GM21390 (cell line): Measurements from ENCODE around the gene TMEM115.
A peak's percentile ranks its signal among the peaks of the same experiment; 100 is the strongest.

ENCODE experiments used
- ATAC-seq: cut with Tn5 transposase; IDR thresholded peaks from one replicate; pipeline ENCODE4 v1.9.1; 2021; ENCODE audit not compliant: unreplicated experiment

TMEM115 gene

DNA sequence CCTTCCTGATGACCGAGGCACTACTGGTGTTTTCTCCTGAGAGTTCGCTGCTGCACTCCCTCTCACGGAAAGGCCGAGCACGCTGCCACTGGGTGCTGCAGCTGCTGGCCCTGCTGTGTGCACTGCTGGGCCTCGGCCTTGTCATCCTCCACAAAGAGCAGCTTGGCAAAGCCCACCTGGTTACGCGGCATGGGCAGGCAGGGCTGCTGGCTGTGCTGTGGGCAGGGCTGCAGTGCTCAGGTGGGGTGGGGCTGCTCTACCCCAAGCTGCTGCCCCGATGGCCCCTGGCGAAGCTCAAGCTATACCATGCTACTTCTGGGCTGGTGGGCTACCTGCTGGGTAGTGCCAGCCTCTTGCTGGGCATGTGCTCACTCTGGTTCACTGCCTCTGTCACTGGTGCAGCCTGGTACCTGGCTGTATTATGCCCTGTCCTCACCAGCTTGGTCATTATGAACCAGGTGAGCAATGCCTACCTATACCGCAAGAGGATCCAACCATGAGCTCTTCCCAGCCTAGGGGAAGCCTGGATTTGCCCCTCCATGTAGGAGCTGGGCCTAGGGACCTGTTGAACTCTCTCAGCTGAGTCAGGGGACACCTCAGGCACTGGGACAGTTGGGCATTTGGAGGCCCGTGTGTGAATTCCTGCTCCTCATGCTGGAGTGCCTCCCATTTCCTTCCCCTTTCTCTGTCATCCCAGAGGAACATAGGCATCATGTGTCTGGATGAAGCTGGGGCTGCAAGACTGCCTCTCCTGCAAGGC, 5.9 kb downstream of the TMEM115 start:
- no peak for ATAC-seq

DNA sequence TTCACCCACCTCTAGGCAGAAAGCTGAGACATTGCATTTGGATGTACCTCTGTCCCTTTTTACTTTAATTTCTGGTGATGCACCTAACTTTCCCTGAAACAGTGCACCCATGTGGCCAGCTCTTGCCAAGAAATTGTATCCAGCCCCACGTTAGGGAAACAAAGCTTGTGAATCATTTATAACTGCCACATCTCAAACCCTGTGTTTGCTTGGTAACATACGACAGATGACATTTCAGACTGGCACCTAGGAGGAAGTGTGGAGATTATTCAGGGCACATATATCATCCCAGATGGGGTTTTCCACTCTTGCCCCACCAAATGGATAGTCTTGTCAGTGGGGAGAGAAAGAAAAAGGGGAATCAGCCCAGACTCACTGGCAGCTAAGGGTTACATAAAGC, 6.5 kb downstream of the TMEM115 start:
- no peak for ATAC-seq

DNA sequence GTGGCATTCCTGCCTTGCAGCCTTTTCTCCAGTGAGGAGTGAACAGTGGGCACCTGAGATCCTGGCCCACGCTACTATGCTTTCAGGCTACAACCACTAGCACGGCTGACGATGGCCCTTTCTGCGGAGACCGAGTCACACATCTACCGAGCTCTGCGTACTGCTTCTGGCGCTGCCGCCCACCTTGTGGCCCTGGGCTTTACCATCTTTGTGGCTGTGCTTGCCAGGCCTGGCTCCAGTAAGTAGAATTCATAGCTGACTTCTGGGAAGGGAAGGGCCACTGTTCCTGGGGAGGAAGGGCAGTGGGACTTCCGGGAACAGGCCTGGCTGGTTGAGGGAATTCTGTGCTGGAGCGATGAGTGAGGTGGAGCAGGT, 8.0 kb downstream of the TMEM115 start:
- no peak for ATAC-seq

DNA sequence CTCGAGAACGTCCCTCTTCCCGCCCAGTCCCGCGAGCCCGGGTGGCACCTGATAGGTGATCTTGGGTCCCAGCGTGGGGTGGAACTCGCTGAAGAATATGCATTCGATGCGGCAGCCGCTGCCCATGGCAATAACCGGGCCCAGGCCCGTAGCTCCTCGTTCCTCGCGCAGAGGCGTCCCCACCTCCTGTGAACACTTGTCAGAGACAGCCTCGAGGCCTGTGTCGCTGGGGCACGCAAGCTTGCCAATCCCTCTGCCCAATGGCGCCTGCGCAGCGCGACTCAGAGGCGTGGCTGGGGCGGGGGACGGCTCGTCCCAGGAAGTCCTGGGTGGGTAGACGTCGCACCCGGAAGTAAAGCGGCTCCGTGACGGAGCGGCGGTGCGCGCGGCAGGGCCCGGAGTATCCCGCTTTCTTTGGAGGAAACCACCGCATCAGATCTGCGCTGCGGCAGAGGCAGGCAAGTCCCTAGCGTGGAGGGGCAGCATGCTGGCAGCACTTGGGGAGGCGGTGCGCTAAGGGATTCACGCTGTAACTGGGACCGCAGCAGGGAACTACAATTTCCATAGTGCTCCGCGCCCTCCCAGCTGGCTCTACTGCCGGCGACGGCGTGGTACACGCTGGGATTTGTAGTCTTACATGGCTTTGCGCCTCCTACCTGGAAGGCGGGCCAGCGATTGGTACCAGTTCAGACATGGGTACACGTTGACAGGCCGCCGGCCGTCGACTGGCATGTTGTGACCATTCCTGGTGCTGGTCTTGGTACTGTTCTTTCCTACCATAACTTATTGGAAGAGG, 8.6 kb downstream of the TMEM115 start, which contains the start of the genes CYB561D2 and NPRL2:
TSS of gene CYB561D2 (plus strand) at position 336 of the 796 bp plus-strand sequence. CDS start 572 bp downstream, outside the sequence.
TSS of gene NPRL2 (minus strand) at position 249 of the 796 bp plus-strand sequence. CDS start at position 126, 123 bp downstream.
- peak; percentile 83 for ATAC-seq

DNA sequence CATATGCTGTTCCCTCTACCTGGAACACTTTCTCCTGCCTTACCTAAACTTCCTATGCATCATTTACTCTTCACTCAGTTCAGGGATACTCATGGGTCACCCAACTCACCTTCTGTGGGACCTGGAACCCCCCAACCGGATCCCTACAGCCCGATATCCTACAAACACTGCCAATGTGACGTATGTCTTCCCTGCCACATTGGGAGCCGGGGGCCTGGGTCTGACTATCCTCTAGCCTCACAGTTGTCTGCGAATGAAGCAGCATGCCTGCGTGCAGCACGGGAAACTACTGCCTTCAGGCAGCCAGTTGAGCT, 9.2 kb downstream of the TMEM115 start:
- ATAC-seq: no peak

DNA sequence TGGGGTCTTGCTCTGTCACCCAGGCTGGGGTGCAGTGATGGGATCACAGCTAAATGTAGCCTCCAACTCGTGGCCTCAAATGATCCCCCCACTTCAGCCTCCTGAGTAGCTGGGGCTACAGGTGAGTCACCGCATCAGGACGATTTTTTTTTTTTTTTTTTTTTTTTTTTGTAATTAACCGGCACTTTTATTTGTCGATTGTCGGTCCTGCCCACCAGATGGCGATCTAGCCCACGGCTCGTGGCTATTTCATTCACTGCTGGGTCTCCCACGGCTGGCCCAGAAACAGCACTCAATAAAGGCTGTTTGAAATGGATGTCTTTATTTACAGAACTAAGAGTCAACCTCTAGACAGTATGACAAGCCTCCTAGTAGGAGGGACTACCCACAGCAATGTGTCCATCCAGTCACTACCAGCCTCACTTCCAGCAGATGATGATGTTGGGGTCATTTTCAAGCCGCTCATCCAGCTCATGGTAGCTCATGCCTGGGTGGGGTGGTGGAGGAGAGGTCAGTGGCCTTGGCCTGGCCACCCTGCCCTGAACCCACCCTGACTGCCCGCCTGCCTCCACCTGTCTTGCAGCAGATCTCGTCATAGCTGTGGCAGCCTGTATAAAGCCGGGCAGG, 12.0 kb downstream of the TMEM115 start:
- ATAC-seq: no peak

DNA sequence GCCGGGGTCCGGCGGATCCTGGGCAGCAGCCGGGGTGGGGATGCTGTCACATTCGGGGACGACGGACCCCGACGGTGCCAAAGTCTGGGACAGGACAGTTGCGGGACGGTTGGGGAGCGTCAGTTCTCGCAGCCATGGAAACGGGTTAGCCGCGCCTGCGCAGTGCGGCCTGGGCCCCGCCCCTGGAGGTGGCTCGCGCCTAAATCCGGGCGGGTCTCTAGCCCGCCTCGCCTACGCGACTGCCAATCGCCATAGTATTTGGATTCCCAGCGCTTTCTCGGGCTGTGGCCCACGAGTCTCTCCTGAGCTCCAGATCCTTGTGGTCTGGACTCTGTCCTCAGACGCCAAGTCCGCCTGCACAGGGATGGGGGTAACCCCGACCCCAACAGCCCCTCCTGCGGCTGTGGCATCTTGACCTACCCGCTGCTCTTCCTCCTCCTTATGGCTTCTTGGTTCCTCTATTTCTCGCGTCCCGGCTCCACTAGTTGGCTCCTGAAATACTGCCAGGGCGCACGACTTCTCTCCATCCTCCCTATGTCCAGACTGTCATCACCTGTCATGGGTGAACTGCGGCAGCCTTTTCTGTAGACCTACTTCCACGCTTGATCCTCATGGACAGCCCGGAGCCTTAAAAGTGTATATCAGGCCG, 13.6 kb downstream of the TMEM115 start, which contains the start of gene ZMYND10:
TSS of gene ZMYND10 (minus strand) at position 147 of the 649 bp plus-strand sequence. CDS start 153 bp downstream, outside the sequence.
- ATAC-seq: no peak

DNA sequence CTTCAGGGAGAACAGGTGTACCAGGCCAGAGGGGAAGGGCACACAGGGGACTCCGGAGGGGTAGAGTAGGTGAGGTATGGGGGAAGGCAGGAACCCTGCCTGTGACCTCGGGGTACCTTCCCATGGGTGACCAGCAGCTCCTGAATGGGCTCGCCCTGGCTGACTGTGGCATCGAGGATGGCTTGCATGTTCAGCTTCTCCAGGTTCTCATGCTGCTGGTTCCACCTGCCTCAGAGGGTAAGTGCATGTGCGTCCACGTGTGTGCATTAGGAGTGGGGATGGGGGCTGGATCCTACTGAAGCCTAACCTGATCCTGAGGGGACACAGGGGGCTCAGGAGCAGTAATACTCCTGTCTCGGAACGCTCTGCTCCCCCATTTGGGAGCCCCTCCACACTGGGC, 14.3 kb downstream of the TMEM115 start:
- no peak for ATAC-seq

DNA sequence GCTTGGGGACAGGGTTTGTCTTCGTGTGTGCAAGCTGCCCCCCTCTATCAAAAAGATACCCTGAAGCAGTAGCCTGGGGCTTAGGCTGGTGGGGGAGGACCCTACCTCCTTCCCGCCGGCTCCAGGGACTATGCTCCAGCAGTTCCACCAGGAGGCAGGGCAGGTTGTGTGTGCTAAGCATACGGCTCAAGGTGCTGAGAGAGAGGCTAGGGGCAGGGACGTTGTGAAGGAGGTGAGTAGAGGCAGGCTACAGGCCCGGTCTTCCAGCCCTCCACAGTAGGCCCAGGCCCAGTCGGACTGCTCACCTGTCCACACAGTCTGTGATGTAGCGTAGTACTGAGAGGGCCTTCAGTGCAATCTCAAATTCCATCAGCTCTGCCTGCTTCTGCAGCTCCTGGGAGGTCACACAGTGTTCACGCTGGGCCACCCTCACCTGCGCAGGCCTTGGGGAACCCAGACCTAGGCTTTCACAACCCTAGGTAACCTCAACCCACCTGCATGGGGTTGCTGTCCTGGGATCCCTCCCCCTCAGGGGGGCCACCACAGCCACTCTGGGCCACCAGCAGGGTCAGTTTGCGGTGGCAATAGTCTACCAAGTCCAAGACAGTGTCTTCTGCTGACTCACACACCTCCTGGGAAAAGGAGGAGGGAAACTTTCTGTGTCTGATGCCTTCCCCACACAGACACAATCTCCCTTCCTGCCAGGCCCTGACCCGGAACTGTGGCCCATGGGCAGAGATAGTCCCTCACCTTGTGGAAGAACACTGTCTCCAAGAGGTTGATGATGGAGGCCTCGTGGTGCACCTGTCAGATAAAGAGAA, 16.3 kb downstream of the TMEM115 start:
- ATAC-seq: no peak

DNA sequence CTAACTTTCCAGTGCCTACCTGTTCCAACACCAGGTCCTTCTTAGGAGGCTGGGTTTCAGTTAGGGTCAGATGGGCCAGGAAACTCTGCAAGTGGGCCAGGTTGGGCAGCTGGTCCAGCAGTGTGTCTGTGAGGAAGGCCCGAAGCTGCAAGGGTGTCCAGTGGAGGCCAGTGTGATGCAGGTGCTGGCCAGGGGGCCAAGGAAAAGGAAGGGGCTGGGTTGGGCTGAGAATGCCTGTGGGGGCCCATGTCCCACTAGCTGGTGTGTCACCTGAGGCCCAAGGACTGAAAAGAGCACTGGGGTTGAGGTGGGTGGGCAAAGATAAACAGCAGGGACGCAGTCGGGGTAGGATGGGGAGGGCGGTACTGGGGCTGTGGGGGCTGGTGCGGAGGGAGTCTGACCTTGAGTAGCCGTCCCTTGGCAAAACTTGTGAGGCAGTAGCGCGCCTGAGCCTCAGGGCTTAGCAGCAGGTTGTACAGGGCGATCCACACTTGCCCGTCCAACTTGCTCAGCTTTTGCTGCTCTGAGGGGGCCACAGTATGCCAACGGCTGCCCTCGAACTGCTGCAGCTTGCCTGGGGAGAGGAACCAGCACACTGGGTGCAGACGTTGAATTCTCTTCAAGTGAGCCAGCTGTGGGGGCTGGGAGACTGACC, 17.2 kb downstream of the TMEM115 start:
- no peak for ATAC-seq

DNA sequence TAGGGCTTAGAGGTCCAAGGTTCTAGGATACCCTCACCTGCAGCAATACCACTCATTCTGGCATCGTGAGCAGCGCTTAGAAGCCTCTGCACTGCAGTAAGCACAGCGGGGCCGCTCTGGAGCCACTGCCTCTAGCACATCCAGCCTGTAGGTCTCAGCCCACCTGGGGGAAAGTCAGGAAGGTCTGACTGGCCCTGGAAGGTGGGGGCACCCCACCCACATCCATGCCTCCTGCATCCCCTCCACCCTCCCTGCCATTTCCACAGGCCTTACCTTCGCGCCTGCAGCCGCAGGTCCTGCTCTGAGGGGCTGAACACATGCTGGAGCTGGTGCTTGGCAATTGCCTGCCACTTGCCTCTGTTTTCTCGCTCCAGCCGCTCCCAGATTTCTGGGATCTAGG, 17.8 kb downstream of the TMEM115 start:
- no peak for ATAC-seq

DNA sequence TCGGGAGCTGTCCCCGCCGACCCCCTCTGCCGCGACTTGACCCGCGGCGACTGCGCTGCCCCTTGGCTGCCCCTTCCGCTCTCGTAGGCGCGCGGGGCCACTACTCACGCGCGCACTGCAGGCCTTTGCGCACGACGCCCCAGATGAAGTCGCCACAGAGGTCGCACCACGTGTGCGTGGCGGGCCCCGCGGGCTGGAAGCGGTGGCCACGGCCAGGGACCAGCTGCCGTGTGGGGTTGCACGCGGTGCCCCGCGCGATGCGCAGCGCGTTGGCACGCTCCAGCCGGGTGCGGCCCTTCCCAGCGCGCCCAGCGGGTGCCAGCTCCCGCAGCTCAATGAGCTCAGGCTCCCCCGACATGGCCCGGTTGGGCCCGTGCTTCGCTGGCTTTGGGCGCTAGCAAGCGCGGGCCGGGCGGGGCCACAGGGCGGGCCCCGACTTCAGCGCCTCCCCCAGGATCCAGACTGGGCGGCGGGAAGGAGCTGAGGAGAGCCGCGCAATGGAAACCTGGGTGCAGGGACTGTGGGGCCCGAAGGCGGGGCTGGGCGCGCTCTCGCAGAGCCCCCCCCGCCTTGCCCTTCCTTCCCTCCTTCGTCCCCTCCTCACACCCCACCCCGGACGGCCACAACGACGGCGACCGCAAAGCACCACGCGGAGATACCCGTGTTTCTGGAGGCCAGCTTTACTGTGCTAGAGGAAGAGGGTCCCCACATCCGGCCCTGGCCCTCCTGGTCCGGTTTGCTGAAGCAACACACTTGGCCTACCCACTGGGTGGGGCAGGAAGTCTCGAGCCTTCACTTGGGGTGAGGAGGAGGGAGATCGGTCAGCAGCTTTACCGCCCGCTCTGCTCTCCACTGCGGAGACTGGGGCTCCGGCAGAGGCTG, 18.6 kb downstream of the TMEM115 start, which contains the start of gene RASSF1:
TSS of gene RASSF1 (minus strand) at position 389 of the 882 bp plus-strand sequence. CDS start at position 358, 31 bp downstream.
- ATAC-seq: peak; percentile 28

DNA sequence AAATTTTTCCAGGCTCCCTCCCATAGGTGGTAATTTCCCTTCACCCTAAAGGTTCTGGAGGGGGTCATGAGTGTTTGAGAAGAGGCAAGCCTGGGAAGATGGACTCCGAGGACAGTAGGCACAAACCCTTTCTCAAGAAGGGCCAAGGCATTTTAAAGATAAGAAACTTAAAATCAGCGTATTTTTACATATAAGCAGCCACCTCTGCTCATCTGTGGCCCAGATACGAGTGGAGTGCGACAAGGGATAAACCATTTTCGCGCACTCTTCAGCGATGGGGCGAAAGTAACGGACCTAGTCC, 19.2 kb downstream of the TMEM115 start:
- no peak for ATAC-seq

DNA sequence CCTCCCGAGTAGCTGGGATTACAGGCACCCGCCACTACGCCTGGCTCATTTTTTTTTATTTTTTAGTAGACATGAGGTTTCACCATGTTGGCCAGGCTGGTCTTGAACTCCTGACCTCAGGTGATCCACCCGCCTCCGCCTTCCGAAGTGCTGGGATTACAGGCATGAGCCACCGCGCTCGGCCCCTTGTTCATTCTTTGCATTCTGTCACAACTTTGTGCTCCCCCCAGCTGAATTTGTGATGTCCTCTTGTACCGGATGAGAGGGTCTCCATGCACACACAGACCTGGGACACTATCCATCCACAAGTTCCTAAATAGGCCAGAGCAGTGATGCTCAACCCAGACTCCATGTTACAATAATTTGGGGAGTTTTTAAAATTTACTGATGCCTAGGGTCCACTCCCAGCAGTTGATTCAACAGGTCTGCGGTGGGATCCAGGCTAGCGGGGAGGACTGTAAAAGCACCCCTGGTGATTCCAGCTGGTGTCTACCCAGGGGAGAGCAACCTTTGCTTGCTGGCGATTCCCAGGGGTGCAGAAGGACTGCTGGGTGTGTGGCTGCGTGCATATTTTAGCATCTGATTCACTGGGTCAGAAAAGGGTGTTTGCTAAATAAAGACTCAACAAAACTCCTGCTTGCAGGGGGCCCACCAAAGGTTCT, 19.7 kb downstream of the TMEM115 start:
- ATAC-seq: no peak

DNA sequence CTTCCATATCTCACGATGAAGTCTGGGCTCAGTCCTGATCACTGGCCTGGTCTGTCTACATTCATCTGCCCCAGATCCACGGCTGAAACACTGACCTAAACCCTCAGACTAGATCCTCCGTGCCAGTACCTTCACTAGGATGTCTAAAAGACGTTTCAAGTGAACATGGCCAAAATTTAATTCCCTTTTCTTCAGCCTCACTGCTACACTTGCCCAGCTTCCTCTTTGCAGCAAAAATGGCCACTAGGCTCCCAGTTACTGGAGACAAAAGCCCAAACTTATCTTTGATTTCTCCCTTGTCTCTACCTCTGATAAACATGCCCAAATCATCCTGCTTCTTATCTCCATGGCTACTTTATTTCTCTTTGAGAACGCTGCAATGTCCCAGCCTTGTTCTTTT, 20.4 kb downstream of the TMEM115 start:
- no peak for ATAC-seq

DNA sequence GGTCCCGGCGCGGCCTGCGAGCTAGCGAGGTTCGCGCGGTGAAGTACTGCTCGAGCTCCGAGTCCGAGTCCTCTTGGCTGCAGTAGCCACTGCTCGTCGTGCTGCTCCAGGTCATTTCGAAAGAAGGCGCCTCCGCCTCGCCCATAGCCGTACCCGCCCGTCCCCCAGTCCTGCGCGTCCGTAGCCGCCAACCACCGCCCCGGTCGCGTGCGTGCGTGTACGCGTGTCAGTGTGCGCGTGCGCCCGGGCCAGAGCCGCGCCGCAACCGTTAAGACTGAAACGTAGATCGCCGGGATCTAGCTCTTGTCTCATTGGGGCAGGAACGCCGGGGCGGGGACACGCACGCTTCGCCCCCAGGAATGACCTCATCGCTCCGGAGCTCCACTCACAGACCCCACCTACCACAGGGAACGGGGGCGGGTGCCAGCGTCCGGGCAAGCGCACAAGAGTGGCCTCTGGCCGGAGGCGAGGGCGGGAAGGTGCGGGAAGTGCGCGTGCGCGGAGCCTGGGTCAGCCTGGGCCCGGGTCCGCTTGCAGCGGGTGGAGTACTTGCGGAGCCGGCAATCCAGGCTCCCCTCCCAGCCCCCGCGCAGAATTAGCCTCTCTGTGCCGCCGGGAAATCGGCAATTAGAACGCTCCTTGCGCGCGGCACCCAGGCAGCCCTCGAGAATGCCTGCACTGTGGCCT, 22.0 kb downstream of the TMEM115 start:
- ATAC-seq: peak; percentile 64

DNA sequence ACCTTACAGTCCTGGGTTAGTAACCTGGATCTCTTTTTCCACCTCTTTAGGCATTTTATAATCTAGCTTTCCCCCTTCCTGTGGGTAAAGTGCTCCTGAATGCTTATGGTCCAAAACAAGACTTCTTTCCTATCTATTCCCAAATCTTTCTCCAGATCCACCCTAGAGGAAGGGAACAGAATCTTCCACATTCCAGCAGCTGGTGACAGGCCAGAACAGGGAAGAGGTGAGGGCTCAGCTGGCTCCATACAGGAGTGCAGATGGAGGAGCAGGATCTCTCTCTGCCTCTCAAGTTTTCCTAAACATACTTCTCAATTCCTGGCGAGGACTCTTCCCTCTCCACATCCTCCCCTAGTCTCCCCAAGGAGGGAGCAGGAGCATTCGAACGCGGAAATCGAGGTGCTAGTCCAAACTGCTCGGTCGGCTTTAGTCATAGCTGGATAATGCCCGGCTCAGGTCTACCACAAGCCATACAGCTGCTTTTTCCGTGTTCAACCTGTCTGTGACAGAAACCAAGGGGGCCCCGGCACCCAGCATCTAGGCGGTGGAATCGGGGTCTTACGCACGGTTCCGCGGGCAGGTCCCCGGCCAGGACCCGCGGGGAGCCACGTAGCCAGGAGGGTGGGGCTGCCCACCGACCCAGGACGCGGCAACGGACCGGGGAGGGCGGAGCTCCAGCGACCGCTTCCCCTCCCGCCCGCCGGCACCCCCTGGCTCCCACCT, 22.7 kb downstream of the TMEM115 start:
- ATAC-seq: peak; percentile 24
